ENCODE measurements around the gene TRPC1. TPM values are rescaled to one million over a fixed set of nuclear protein-coding genes. Genes with fewer than 3 reads are reported as not detected.

Gene TRPC1
- 8.2 and 8.6 TPM in 2 replicates for polyA plus RNA-seq (2013)

- Histone ChIP-seq H3K23ac (ENCODE audit: low read length) (no peak within 1 kb of the TSS), H3K18ac (ENCODE audit: low read length) (peak within 1 kb of the TSS; percentile 83), H3K79me1 (ENCODE audit: low read length) (peaks cover 8% of the 10 kb centered on the region), H2AK5ac (ENCODE audit: low read length) (no peak within 1 kb of the TSS), H2BK5ac (ENCODE audit: low read depth, low read length, poor library complexity) (peak within 1 kb of the TSS; percentile 84), H4K8ac (ENCODE audit: low read depth, low read length) (peak within 1 kb of the TSS; percentile 92), H3K36me3 (ENCODE audit: control insufficient read depth in 1 of 2, insufficient read depth in 2 of 2, low read length in 2 of 2) (no peaks in the 10 kb centered on the region), H3K9ac (ENCODE audit: low read length) (peak within 1 kb of the TSS; percentile 98), H3K9me3 (ENCODE audit: insufficient read depth, low read depth, low read length) (no peaks in the 10 kb centered on the region), H2BK120ac (ENCODE audit: insufficient read depth, low read length, poor library complexity) (peak within 1 kb of the TSS; percentile 84), H3K4ac (ENCODE audit: low read depth, low read length) (peak within 1 kb of the TSS; percentile 67), H3K4me2 (ENCODE audit: low read length) (peak within 1 kb of the TSS; percentile 93), H4K12ac (ENCODE audit: low read depth, low read length) (peak within 1 kb of the TSS; percentile 79), H3K27ac (ENCODE audit: low read depth, low read length) (peak within 1 kb of the TSS; percentile 95), H3K14ac (ENCODE audit: low read length) (peak within 1 kb of the TSS; percentile 68), H3K27me3 (ENCODE audit: insufficient read depth, low read length) (no peaks in the 10 kb centered on the region), H3K4me3 (ENCODE audit: low read depth, low read length) (peak within 1 kb of the TSS; percentile 94), H3K4me1 (ENCODE audit: control insufficient read depth in 1 of 2, insufficient read depth in 2 of 2, low read length in 2 of 2) (no peaks in the 10 kb centered on the region), H3K79me2 (ENCODE audit: control insufficient read depth, insufficient read depth, low read length, poor library complexity) (peaks cover 7% of the 10 kb centered on the region), H2BK12ac (ENCODE audit: low read length) (no peak within 1 kb of the TSS), H4K91ac (ENCODE audit: low read depth, low read length) (peak within 1 kb of the TSS; percentile 77), H2AFZ (ENCODE audit: insufficient read depth, low read length, poor library complexity) (peak within 1 kb of the TSS; percentile 92)
- WGBS (ENCODE audit: extremely low coverage, insufficient coverage, insufficient read length) = no CpG with 5 or more reads among the region's 73 CpGs
- peak; percentile 62 to 75 for DNase-seq
Observed at GRCh38 chr3:142723968-142724681, at the start of gene TRPC1. TRPC1 (plus strand) TSS chr3:142724034; CDS start chr3:142724560, 526 bp downstream.

- Histone ChIP-seq H3K4ac (ENCODE audit: low read depth, low read length) (no peak overlapping the region), H4K12ac (ENCODE audit: low read depth, low read length) (no peak overlapping the region), H2BK120ac (ENCODE audit: insufficient read depth, low read length, poor library complexity) (no peak overlapping the region), H2AK5ac (ENCODE audit: low read length) (no peak overlapping the region), H3K18ac (ENCODE audit: low read length) (no peak overlapping the region), H3K79me2 (ENCODE audit: control insufficient read depth, insufficient read depth, low read length, poor library complexity) (no peaks in the 10 kb centered on the region), H3K36me3 (ENCODE audit: control insufficient read depth in 1 of 2, insufficient read depth in 2 of 2, low read length in 2 of 2) (peaks cover 0 to 2% of the 10 kb centered on the region in 2 experiments), H3K14ac (ENCODE audit: low read length) (no peak overlapping the region), H3K9ac (ENCODE audit: low read length) (no peak overlapping the region), H3K79me1 (ENCODE audit: low read length) (no peaks in the 10 kb centered on the region), H2BK12ac (ENCODE audit: low read length) (no peak overlapping the region), H3K27ac (ENCODE audit: low read depth, low read length) (no peak overlapping the region), H3K4me2 (ENCODE audit: low read length) (no peak overlapping the region), H3K9me3 (ENCODE audit: insufficient read depth, low read depth, low read length) (no peaks in the 10 kb centered on the region), H4K91ac (ENCODE audit: low read depth, low read length) (no peak overlapping the region), H3K23ac (ENCODE audit: low read length) (no peak overlapping the region), H3K4me3 (ENCODE audit: low read depth, low read length) (no peak overlapping the region), H2AFZ (ENCODE audit: insufficient read depth, low read length, poor library complexity) (no peak overlapping the region), H3K27me3 (ENCODE audit: insufficient read depth, low read length) (no peaks in the 10 kb centered on the region), H3K4me1 (ENCODE audit: control insufficient read depth in 1 of 2, insufficient read depth in 2 of 2, low read length in 2 of 2) (no peaks in the 10 kb centered on the region), H4K8ac (ENCODE audit: low read depth, low read length) (no peak overlapping the region), H2BK5ac (ENCODE audit: low read depth, low read length, poor library complexity) (no peak overlapping the region)
- no CpG with 5 or more reads among the region's 2 CpGs for WGBS (ENCODE audit: extremely low coverage, insufficient coverage, insufficient read length)
- DNase-seq = no peak
Observed at GRCh38 chr3:142676151-142676550, 47.7 kb upstream of the TRPC1 start.

GRCh38 chr3:142680710-142681109 lies 43.1 kb upstream of the TRPC1 start:
- Histone ChIP-seq H2AK5ac (ENCODE audit: low read length) (no peak overlapping the region), H3K79me1 (ENCODE audit: low read length) (no peaks in the 10 kb centered on the region), H3K4ac (ENCODE audit: low read depth, low read length) (no peak overlapping the region), H4K91ac (ENCODE audit: low read depth, low read length) (no peak overlapping the region), H2BK12ac (ENCODE audit: low read length) (no peak overlapping the region), H3K36me3 (ENCODE audit: control insufficient read depth in 1 of 2, insufficient read depth in 2 of 2, low read length in 2 of 2) (no peaks in the 10 kb centered on the region), H3K14ac (ENCODE audit: low read length) (no peak overlapping the region), H3K23ac (ENCODE audit: low read length) (no peak overlapping the region), H3K4me3 (ENCODE audit: low read depth, low read length) (no peak overlapping the region), H3K27ac (ENCODE audit: low read depth, low read length) (no peak overlapping the region), H4K12ac (ENCODE audit: low read depth, low read length) (no peak overlapping the region), H2BK5ac (ENCODE audit: low read depth, low read length, poor library complexity) (no peak overlapping the region), H2AFZ (ENCODE audit: insufficient read depth, low read length, poor library complexity) (no peak overlapping the region), H4K8ac (ENCODE audit: low read depth, low read length) (no peak overlapping the region), H3K18ac (ENCODE audit: low read length) (no peak overlapping the region), H3K27me3 (ENCODE audit: insufficient read depth, low read length) (no peaks in the 10 kb centered on the region), H3K4me1 (ENCODE audit: control insufficient read depth in 1 of 2, insufficient read depth in 2 of 2, low read length in 2 of 2) (no peaks in the 10 kb centered on the region), H2BK120ac (ENCODE audit: insufficient read depth, low read length, poor library complexity) (no peak overlapping the region), H3K9ac (ENCODE audit: low read length) (no peak overlapping the region), H3K79me2 (ENCODE audit: control insufficient read depth, insufficient read depth, low read length, poor library complexity) (no peaks in the 10 kb centered on the region), H3K4me2 (ENCODE audit: low read length) (no peak overlapping the region), H3K9me3 (ENCODE audit: insufficient read depth, low read depth, low read length) (no peaks in the 10 kb centered on the region)
- no peak for DNase-seq
- no CpG with 5 or more reads among the region's 2 CpGs for WGBS (ENCODE audit: extremely low coverage, insufficient coverage, insufficient read length)

GRCh38 chr3:142690613-142691012 lies 33.2 kb upstream of the TRPC1 start:
- Histone ChIP-seq H3K4me2 (ENCODE audit: low read length) (no peak overlapping the region), H3K79me2 (ENCODE audit: control insufficient read depth, insufficient read depth, low read length, poor library complexity) (no peaks in the 10 kb centered on the region)

More at GRCh38 chr3:142690613-142691012, 33.2 kb upstream of the TRPC1 start:
- H3K4ac ChIP-seq (ENCODE audit: low read depth, low read length) = no peak overlapping the region
- DNase-seq = no peak
- H3K18ac ChIP-seq (ENCODE audit: low read length) = no peak overlapping the region
- H2AK5ac ChIP-seq (ENCODE audit: low read length) = no peak overlapping the region
- no peak overlapping the region for H3K27ac ChIP-seq (ENCODE audit: low read depth, low read length)
- H4K12ac ChIP-seq (ENCODE audit: low read depth, low read length) = no peak overlapping the region
- H3K4me1 ChIP-seq (ENCODE audit: control insufficient read depth in 1 of 2, insufficient read depth in 2 of 2, low read length in 2 of 2) = no peaks in the 10 kb centered on the region
- no peak overlapping the region for H2BK5ac ChIP-seq (ENCODE audit: low read depth, low read length, poor library complexity)
- H3K9me3 ChIP-seq (ENCODE audit: insufficient read depth, low read depth, low read length) = no peaks in the 10 kb centered on the region
- H2AFZ ChIP-seq (ENCODE audit: insufficient read depth, low read length, poor library complexity) = no peak overlapping the region
- H2BK12ac ChIP-seq (ENCODE audit: low read length) = no peak overlapping the region
- H3K27me3 ChIP-seq (ENCODE audit: insufficient read depth, low read length) = no peaks in the 10 kb centered on the region
- H4K8ac ChIP-seq (ENCODE audit: low read depth, low read length) = no peak overlapping the region
- WGBS (ENCODE audit: extremely low coverage, insufficient coverage, insufficient read length) = no CpG with 5 or more reads among the region's 2 CpGs
- no peak overlapping the region for H3K4me3 ChIP-seq (ENCODE audit: low read depth, low read length)
- H3K79me1 ChIP-seq (ENCODE audit: low read length) = no peaks in the 10 kb centered on the region
- no peak overlapping the region for H3K14ac ChIP-seq (ENCODE audit: low read length)
- no peak overlapping the region for H2BK120ac ChIP-seq (ENCODE audit: insufficient read depth, low read length, poor library complexity)
- H3K36me3 ChIP-seq (ENCODE audit: control insufficient read depth in 1 of 2, insufficient read depth in 2 of 2, low read length in 2 of 2) = no peaks in the 10 kb centered on the region
- no peak overlapping the region for H3K23ac ChIP-seq (ENCODE audit: low read length)
- H3K9ac ChIP-seq (ENCODE audit: low read length) = no peak overlapping the region
- H4K91ac ChIP-seq (ENCODE audit: low read depth, low read length) = no peak overlapping the region
